DMS53 treated with DMSO at 0.1 percent for 48 hours (cell line): ENCODE measurements around the gene SH2D3A.

Experiments
- DNase-seq: peaks from one replicate; lab custom pipeline; 2025; ENCODE audit not compliant: unreplicated experiment; lab: John Stamatoyannopoulos, UW

SH2D3A gene

GRCh38 chr19:6737873-6738786 lies 29.1 kb downstream of the SH2D3A start:
- peak; percentile 1 for DNase-seq

DNA sequence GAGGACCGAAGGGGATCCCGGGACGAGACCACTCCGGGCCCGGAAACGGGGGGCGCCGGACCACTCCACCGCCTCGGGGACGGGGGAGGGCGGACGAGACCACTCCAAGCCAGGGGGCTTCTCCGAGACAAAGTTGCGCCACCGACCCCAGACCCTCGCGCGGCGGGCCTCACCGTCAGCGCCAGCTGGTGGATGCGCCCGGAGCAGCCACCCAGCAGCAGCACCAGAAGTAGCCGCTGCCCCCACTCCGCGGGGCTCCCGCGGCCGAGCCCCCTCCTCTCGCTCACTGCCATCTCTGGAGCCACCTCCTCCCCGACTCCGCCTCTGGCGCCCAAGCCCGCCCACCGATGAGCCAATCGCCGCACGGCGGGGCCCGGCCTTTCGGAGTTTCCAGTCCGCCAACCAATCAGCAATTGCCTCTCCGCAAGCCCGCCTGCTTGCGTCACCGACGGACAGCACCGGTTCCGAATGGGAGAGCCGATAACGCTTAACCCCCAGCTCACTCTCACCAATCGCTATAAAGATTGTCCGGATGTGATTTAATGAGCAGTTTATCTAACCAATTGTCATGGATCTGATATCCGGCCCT lies 29.9 kb downstream of the SH2D3A start, which contains the start of gene GPR108:
TSS of gene GPR108 (minus strand) at position 297 of the 589 bp plus-strand sequence. CDS start at position 293, 4 bp downstream.
- peak; percentile 78 for DNase-seq

DNA sequence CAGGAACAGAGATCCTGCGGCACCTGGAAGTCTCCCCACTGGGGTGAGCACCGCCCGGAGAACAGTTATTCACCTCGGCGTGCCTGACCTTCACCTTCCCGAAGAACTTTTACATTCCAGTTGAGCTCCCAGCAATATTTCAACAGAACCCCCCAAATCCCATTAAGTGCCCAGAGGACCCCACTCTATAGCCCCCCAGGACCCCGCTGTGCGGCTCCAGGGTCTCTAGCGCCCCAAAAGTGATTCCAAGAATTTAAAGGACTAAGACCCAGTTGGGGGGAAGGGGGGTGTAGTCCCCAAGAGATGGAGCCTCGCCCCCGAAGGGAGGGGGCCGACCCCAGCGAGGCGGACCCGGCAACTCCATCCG lies 30.3 kb downstream of the SH2D3A start:
- DNase-seq: no peak

DNA sequence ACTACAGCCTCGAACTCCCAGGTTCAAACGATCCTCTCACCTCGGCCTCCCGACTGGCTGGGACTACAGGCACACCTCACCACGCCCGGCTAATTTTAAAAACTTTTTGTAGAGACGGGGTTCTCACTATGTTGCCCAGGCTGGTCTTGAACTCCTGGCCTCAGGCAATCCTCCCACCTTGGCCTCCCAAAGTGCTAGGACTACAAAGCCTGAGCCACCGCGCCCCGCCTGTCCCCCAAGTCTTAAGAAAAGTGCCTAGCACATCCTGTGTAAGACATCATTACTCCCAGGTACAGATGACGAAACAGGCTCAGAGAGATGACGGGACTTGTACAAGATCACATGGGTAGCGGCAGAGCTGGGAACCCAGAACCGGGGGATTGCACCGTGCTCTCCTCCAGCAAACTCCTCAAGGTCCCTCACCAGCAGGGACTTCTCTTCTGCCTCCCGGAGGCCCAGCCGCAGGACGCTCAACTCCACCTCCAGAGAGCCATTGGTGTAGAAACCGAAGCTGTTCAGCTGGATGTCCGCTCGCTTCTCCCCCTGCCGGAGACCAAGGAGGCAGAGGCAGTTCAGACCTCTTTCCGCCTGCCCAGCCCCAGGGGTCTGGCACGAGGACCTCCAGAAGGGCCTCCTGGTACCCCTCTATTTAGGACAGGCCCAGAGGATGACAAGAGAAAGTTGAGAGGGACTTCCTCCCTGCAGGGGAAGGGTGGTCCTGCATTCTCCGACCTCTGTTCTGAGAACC lies 30.9 kb downstream of the SH2D3A start:
- DNase-seq: no peak

DNA sequence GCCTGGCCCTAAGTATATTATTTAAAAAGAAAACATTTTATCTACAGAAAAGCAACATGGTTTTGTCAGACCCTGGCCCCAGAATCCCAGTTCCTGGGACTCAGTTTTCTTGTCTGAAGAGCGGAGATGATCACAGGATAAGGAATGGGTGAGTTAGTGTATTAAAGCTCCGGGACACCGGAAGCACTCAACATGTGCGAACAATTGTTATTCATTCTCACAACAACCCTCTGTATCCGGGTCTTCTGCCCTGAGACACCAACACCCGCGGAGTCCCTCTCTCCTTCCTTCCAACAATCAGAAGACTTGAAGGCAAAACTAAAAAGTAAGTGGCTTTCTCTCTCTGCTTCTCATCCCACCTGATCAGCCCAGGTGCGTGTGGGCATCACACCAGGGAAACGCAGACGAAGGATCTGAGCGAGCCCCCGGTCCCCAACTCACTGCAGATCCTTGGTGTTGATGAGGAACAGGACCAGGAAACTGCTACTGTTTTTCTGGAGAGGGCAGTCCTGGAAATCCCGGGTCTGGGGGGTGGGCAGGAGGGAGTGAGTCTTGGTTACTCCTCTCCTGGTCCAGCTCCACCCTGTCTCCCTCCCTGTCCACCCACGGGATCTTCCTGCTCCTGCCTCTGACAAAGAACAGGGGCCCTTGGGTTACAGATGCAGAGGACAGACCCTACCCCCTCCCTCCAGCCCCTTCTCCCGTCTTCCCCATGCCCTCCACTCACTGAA lies 31.9 kb downstream of the SH2D3A start:
- DNase-seq: no peak

DNA sequence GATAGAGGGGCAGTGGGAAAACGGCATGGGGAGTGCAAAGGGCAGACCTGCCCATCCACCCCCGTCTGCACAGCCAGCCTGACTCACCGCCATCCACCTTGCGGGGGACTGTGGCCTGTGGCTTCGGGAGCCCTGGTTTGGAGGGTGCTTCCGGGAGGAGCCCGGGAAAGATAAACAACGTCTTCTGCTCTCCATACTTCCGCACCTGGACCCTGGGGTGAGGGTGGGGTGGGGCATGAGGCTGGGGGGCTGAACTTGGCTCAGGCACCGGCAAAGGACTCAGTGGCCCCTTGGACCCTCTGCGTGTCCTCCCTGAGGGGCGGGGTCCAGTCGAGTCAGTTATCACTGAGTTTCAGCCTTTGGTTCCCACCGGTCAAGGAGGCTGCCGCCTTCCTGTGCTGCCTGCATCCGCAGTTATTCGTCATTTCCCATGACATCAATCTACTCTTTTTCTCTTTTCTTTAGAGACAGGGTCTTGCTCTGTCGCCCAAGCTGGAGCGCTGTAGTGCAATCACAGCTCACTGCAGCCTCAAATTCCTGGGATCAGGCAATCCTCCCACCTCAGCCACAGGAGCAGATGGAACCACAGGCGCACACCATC lies 33.0 kb downstream of the SH2D3A start:
- DNase-seq: no peak

GRCh38 chr19:6733338-6734095 lies 33.7 kb downstream of the SH2D3A start:
- DNase-seq: no peak

DNA sequence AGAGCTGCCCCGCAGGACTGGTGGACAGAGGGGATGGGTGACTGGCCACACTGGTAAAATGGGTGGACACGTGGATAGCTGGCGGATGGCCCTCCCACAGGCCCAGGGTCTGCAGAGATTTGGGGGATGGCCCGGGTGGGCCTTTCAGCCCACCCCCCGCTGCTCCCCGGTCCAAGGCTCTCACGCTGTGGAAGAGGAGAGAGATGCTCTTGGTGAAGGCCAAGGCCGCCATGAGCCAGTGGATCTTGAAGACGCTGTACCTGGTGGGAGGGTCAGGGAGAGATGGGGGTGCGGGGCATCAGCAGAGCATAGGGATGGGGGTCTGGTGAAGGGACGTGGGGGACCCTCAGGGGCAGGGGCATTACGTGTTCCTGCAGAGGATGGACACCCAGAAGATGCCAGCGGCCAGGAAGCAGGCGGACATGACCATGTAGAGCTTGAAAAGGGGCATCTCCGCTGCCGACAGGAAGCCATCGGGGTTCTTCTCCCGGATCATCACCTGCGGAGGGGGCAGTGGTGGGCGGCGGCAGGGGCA lies 34.4 kb downstream of the SH2D3A start:
- no peak for DNase-seq

DNA sequence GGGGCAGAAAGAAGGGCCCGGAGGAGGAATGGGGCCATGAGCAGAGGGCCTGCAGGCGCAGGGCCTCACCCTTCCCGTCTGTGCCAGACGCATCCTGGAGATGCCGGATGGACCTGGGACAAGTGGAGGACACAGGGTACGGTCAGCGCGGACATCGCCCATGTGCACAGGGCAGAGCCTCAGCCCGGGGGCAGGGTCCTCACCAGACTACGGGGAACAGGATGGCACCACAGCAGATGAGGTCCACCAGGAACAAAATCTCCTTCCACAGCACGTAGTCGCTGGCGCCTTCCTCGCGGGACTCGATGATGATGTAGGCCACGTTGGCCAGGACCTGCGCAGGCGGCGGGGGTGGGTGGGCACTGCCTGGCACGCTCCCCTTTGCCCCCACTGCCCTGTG lies 35.4 kb downstream of the SH2D3A start:
- DNase-seq: no peak

DNA sequence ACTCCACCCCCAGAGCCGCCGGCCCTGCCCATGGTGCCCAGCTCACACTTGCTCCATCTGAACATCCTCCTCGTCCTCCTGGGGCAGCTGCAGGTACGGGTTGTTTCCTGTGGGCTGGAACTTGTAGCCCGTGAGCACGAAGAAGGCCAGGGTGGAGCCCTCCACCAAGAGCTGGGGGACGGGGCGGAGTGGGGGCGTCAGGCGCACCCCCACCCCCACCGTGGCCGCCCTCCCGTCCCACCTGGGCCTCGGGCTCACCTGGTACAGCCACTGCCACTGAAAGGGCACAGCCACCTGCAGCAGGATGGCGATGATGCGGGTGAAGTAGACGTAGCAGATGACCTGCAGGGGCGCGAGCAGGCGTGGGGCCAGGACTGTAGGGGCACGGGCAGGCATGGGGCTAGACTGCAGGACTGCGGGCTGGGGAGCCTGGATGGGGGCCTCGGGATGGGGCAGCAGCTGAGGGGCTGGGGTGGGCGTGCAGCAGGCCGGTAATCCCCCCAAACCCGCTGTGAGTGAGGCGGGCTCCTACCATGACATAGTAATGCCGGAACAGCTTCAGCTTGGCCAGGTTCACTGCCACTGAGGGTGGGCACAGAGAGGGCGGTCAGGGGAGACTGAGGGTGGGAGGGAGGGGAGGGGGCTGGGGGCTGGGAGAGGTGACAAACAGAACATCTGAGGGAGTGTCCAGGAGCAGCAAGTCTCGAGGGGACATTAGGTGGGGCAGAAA lies 36.1 kb downstream of the SH2D3A start:
- no peak for DNase-seq

DNA sequence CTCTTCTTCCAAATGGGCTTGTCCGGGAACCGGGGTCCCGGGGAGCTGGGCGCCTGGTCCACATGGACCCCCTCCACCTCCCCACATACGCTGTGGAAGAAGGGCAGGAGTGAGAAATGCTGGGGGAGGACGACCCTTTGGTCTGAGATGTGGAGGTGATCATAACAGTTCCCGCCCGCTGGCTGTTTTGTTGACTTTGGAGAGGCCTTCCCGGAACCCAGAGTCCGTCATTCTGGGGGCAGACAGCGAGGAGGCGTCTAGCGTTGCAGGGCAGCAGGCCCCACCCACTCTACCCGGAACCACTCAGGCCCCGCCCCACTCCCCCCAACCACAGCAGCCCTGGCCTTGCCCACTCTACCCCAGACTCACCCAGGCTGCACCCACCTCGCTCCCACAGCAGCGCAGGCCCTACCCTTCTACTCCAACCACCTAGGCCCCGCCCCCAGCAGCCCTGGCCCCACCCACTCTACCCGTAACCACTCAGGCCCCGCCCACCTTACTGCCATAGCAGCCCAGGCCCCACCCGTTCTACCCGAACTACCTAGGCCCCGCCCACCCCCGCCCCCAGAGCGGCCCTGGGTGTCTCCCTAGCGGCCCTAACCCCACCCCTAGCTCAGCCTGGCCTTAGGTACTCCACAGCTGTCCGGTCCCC lies 37.0 kb downstream of the SH2D3A start:
- no peak for DNase-seq

DNA sequence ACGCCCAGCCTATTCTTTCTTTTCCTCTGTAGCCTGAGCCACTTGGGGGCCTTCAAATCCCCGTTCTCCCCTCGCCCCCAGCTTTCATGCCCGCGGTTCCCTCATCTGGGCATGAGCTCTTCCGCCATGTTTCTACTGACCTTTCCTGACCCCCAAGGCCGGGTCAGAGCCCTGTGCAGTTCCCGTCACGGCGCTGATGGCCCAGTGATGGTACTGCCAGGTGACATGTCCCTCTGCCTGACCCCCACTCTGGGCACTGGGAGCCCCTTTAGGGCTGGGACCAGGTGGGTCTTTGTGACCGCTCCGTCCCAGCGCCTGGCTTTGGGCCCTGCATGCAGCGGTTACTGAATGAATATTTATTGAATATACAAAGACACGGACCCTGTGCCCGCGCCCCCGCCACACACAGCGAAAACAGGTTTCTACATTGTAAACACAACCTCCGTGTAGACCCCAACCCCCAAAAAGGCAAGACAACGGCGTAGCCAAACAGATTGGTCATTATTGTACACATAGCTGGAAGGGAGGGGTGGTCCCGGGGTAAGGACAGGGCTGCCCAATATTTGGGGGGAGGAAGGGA lies 37.6 kb downstream of the SH2D3A start:
- no peak for DNase-seq

- no peak for DNase-seq
Measured at GRCh38 chr19:6728346-6728745, 38.9 kb downstream of the SH2D3A start.

- no peak for DNase-seq
Measured at GRCh38 chr19:6725513-6726231, 41.6 kb downstream of the SH2D3A start.

- DNase-seq: no peak
Measured at GRCh38 chr19:6724631-6725492, 42.4 kb downstream of the SH2D3A start.

- DNase-seq: no peak
Measured at GRCh38 chr19:6723738-6724137, 43.5 kb downstream of the SH2D3A start.
